Glutamatergic neuron (in vitro differentiated cells): Measurements from ENCODE around the gene INPP5F. TPM values are rescaled to one million over a fixed set of nuclear protein-coding genes. Genes with fewer than 3 reads are reported as not detected.

Source experiments
- DNase-seq: peaks from one replicate; pipeline ENCODE4 v3.0.0; 2022
- H3K27ac Mint-ChIP-seq: one replicate; pipeline ENCODE4 v1.8.0; 2020; ENCODE audit warnings: mild to moderate bottlenecking, mixed read lengths, inconsistent platforms; ENCODE audit not compliant: unreplicated experiment
- H3K27me3 Mint-ChIP-seq: one replicate; pipeline ENCODE4 v1.8.0; 2020; ENCODE audit warnings: mild to moderate bottlenecking, moderate library complexity, mixed read lengths, inconsistent platforms; ENCODE audit not compliant: unreplicated experiment
- H3K36me3 Mint-ChIP-seq: one replicate; pipeline ENCODE4 v1.8.0; 2020; ENCODE audit warnings: mild to moderate bottlenecking, mixed read lengths, inconsistent platforms; ENCODE audit not compliant: unreplicated experiment
- H3K4me1 Mint-ChIP-seq: one replicate; pipeline ENCODE4 v1.8.0; 2020; ENCODE audit warnings: mild to moderate bottlenecking, low read depth, mixed read lengths, inconsistent platforms; ENCODE audit not compliant: unreplicated experiment
- H3K4me3 Mint-ChIP-seq: one replicate; pipeline ENCODE4 v1.8.0; 2020; ENCODE audit warnings: mild to moderate bottlenecking, mixed read lengths, inconsistent platforms; ENCODE audit not compliant: unreplicated experiment
- H3K9me3 Mint-ChIP-seq: one replicate; pipeline ENCODE4 v1.8.0; 2020; ENCODE audit warnings: mild to moderate bottlenecking, moderate library complexity, mixed read lengths, inconsistent platforms; ENCODE audit not compliant: unreplicated experiment
- total RNA-seq: library from RNA; stranded (reverse); fragmentation: NEBNext Ultra II Directional; extraction: Animal tissue kit (Norgen Biotek cat#: 25700); gene quantifications from one replicate; pipeline ENCODE4 v1.2.1, GENCODE V29; 2021; ENCODE audit not compliant: unreplicated experiment
- TF ChIP-seq, protein P1 (sequence below): fragments of 200-600 bp; sonication (generic); IDR thresholded peaks from one replicate; pipeline ENCODE4 v1.5.0; 2021; ENCODE audit not compliant: partially characterized antibody, unreplicated experiment

INPP5F gene
- total RNA-seq, 1 donor from 2014 or later: 186 TPM

DNA sequence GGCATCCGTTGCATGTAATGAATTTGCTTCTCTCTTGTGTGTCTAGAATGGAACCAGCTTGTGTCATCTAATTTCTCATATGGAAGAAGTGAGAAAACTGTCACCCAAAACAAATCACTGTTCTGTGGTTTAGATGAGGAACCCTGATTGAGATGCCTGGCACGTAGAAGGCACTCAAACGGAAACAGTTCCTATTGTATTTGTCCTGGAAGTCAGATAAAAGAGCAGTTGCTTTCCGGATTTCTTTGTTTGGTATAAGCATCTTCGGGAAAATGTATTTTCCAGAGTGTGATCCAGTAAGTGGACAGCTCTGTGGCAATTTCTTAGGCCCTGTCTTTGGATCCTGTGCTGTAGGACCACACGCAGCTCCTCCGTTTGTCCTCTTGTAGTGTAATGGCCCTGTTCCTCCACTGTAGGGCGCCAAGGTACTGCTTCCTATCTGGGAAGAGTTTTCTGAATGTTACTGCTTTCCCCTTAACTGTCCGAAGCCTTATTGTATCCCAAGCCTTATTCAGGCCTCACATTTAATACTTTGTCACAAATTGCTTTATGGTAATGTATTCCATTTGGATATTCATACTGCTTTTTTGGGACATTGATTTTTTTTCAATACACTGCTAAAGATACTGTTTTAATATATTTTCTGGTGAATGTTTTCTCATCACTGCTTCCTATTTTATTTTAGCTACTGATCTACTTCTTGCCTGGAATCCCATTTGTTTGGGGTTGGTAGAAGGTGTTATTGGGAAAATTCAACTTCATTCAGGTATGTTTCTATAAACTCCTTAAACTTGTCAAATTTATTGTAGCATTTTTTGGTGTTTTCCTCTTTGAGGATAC lies 24.8 kb downstream of the INPP5F start:
- peak overlapping the region; percentile 40 for H3K4me3 Mint-ChIP-seq
- TF ChIP-seq, protein P1, sequence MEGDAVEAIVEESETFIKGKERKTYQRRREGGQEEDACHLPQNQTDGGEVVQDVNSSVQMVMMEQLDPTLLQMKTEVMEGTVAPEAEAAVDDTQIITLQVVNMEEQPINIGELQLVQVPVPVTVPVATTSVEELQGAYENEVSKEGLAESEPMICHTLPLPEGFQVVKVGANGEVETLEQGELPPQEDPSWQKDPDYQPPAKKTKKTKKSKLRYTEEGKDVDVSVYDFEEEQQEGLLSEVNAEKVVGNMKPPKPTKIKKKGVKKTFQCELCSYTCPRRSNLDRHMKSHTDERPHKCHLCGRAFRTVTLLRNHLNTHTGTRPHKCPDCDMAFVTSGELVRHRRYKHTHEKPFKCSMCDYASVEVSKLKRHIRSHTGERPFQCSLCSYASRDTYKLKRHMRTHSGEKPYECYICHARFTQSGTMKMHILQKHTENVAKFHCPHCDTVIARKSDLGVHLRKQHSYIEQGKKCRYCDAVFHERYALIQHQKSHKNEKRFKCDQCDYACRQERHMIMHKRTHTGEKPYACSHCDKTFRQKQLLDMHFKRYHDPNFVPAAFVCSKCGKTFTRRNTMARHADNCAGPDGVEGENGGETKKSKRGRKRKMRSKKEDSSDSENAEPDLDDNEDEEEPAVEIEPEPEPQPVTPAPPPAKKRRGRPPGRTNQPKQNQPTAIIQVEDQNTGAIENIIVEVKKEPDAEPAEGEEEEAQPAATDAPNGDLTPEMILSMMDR: peak; percentile 75
- H3K27ac Mint-ChIP-seq: peak overlapping the region; percentile 35
- peaks cover 3% of the 10 kb centered on the region for H3K27me3 Mint-ChIP-seq
- H3K4me1 Mint-ChIP-seq: peaks cover 37% of the 10 kb centered on the region
- H3K9me3 Mint-ChIP-seq: peaks cover 3% of the 10 kb centered on the region
- peak; percentile 72 for DNase-seq
- H3K36me3 Mint-ChIP-seq: no peaks in the 10 kb centered on the region

DNA sequence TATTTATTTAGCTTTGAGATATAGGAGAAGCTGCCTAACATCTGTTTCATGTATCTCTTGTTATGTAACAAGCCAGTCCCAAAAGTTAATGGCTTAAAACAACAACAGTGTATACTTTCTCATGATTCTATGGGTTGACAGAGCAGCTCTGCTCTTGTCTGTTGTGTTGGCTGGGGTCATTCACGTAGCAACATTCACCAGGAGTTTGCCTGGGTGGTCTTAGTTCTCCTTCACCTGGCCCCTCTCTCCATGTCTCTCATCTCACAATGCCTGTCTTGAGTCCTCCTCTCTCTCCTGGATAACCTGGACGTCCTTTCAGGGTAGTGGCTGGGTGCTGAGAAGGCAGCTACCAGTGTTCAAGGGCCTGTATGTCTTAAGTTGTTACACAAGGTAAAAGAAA lies 27.5 kb downstream of the INPP5F start:
- peaks cover 3% of the 10 kb centered on the region for H3K27me3 Mint-ChIP-seq
- H3K4me1 Mint-ChIP-seq: peaks cover 30% of the 10 kb centered on the region
- no peak overlapping the region for H3K4me3 Mint-ChIP-seq
- DNase-seq: no peak
- H3K36me3 Mint-ChIP-seq: no peaks in the 10 kb centered on the region
- TF ChIP-seq, protein P1: no peak
- H3K27ac Mint-ChIP-seq: peak overlapping the region; percentile 2
- peaks cover 3% of the 10 kb centered on the region for H3K9me3 Mint-ChIP-seq

DNA sequence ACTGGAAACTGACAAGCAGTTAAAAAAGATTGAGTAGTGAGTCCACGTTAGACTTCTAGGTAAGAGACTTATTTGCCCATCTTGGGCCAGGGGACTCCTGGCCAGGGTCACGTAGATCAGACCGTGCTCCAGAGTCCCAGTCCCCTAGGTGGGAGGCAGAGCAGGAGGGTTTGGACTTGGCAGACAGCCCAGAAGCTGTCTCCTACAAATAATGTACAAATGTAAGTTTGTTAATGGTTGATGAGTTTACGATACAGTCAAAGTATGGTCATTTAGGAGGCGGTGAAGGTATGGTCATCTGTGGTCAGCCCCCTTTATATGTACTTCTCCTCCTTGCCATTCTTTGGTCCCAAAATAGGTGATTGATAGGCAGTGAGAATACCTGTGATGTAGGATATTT lies 28.2 kb downstream of the INPP5F start:
- TF ChIP-seq, protein P1: no peak
- Mint-ChIP-seq H3K4me3 (no peak overlapping the region), H3K36me3 (no peaks in the 10 kb centered on the region), H3K27me3 (peaks cover 3% of the 10 kb centered on the region), H3K9me3 (peaks cover 3% of the 10 kb centered on the region), H3K27ac (no peak overlapping the region), H3K4me1 (peaks cover 30% of the 10 kb centered on the region)
- no peak for DNase-seq

DNA sequence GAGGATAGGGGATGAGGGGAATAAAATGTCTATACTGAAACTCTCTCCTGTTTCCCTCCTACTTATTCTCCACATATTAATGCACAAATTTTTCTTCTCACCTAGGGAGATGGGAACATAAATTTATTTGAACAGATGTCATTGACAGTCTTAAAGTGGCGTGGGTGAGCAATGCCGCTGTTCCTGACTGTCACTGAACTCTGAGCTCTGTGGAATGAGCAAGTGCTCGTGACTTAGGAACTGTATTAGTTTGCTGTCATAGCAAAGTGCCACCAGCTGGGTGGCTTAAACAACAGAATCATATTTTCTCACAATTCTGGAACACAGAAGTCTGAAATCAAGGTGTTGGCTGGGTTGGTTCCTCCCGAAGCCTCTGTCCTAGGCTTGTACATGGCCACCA lies 29.1 kb downstream of the INPP5F start:
- H3K36me3 Mint-ChIP-seq: no peaks in the 10 kb centered on the region
- H3K27ac Mint-ChIP-seq: no peak overlapping the region
- TF ChIP-seq, protein P1: no peak
- H3K4me3 Mint-ChIP-seq: no peak overlapping the region
- H3K27me3 Mint-ChIP-seq: peaks cover 5% of the 10 kb centered on the region
- DNase-seq: no peak
- H3K9me3 Mint-ChIP-seq: no peaks in the 10 kb centered on the region
- H3K4me1 Mint-ChIP-seq: peaks cover 33% of the 10 kb centered on the region

DNA sequence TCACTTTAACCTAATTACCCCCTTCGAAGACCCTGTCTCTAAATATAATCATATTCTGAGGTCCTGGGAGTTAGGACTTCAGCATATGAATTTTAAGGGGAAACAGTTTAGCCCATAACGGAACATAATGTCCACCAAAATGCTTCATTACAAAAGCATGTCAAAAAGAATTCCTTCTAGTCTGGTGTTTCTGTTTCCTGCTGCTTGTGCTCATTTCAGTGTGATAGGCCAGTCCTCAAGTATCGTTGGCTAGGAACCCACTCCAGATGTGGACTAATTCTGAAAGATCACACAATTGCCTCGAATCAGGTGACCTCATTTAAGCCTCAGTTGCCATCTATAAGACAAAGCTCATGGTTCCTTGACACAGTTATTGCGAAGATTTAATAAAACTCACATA lies 29.6 kb downstream of the INPP5F start:
- TF ChIP-seq, protein P1: no peak
- H3K4me1 Mint-ChIP-seq: peaks cover 33% of the 10 kb centered on the region
- no peak overlapping the region for H3K27ac Mint-ChIP-seq
- peaks cover 5% of the 10 kb centered on the region for H3K27me3 Mint-ChIP-seq
- no peaks in the 10 kb centered on the region for H3K36me3 Mint-ChIP-seq
- no peaks in the 10 kb centered on the region for H3K9me3 Mint-ChIP-seq
- H3K4me3 Mint-ChIP-seq: no peak overlapping the region
- DNase-seq: no peak
